ENCODE data around the gene SLC22A23.

SLC22A23 gene

DNA sequence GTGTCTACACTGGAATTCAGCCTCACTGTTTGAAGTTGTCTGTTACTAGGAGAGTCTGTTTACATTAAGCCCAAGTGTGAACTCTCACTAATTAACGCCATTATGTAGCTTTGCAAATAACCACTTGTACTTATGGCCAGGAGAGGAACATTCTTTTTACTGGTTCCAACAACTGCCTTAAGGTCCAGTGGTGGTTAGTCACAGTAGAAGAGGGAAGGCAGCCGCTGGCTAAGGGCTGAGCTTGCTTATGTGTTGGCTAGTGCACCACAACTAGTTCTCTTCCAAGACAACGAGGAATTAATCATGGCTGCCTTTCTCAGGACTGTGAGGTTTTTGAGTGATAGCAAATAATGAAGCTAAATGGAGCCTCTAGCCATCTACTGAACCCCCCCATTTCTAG is 14.9 kb upstream of the SLC22A23 start:
- no peak for DNase-seq

DNA sequence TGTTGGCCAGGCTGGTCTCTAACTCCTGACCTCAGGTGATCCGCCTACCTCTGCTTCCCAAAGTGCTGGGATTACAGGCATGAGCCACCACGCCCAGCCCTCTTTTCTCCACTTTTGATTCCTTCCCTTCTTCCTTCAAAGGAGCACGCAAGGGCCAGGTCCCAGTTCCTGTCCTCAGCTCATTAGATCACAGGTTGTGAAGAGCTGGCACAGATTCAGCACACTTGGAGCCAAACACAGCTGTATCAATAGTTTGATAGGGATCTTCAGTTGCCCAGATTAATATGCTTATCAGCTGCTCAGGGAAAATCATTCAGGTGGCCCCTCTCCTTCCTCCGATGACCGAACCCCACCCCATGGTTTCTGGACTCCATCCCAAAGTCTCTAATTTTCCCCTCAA is 14.4 kb upstream of the SLC22A23 start:
- DNase-seq = no peak

GRCh38 chr6:3468585-3468984 is 11.7 kb upstream of the SLC22A23 start:
- DNase-seq = no peak

- no peak for DNase-seq
Observed at GRCh38 chr6:3467996-3468395, 11.1 kb upstream of the SLC22A23 start.

DNA sequence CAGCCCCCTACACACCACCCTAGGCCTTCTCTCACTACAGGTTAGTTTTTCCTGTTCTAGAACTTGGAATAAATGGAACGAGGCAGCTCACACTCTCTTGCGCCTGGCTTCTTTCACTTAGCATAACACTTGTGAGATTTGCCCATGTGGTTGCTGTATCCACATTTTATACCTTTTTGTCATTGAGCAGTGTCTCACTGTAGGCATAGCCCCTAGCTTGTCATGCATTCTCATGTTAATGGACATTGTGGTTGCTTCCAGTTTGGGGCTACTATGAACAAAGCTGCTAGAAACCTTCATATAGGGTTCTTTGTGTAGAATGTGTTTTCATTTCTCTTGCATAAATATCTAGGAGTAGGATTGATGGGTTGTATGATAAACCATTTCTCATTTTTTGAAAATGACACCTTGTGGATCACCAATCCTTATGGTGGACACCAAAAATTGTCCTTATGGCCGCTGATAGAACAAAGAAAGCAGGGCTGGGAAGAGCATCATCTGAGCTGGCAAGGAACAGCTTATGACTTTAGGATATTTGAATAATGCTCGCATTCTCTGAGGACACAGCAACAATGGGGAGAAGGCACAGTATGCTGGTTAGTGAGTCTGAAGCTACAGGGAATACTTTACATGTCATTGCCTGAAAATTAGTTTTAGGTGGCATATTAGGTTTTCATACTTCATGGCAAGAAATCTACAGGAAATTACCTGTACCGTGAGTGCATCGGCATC is 9.8 kb upstream of the SLC22A23 start:
- DNase-seq = no peak

GRCh38 chr6:3460253-3460652 is 3.4 kb upstream of the SLC22A23 start:
- DNase-seq = no peak

DNA sequence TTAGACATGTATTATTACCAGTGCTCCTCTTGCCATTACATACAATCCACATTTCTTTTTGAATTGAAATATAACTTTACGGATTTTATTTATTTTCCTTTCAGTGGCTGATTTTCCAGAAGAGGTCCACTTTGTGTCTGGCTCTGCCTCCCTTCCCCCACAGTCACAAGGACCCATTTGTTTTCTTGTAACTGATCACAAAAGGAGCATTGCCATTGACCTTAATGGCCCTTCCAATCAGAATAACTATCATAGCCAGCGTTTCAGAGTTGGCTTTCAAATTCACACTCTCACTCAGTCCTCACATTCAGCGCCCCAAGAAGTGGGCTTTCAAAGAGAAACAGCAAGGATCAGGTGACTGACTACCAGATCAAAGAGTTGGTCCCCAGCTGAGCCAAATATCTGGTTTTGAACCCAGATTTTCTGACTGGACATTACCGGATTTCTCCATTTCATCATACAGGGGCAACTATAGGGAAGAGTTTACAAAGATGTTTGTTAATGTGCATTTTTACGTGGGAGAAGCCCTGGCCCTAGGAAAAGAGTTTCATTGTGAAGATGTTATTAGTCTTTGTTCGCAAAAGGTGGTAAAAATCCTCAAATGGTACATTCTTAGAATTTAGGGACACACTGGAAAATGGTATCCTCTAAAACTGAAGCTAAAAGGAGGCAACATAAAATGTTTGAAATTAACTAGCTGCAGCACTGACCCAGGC is 2.0 kb upstream of the SLC22A23 start:
- DNase-seq = no peak

DNA sequence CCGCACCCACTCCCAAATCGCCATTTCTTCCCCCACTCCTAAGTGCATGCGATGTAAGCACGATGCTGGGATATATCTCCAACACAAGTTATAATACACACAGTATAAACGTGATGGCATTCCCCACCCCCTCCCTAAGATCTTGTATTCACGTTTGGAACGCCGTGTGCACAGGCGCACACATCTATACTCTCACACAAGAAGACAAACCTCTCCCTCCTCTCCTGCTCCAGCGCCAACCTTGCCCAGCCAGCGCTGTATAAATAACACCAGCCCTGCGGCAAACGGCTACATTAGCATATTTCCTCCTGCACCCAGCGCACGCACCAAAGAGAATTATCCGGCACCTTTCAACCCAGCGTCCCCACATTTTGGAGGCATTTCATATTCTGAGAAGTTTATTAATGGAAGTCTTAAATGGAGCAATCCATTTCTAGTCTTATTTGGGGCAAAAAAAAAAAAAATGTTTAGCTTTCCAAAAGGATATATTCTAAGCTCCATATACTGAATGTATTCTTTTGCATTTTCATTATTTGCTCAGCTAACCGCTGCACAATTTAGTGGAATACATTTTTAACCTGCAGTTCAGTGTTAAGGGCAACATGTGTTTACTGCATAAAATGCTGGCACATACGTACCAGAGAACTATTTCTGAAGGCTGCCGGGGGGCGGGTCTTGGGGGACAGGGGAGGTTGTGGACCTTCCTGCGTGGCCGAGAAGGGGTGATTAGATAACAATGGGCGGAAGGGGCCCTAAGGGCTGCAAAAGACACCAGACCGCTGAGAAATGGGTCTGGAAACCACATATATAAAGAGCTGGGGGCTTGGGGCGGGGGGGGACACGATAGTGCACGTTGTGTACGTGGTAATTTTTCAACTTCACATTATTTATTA is 1.1 kb upstream of the SLC22A23 start:
- DNase-seq = no peak

DNA sequence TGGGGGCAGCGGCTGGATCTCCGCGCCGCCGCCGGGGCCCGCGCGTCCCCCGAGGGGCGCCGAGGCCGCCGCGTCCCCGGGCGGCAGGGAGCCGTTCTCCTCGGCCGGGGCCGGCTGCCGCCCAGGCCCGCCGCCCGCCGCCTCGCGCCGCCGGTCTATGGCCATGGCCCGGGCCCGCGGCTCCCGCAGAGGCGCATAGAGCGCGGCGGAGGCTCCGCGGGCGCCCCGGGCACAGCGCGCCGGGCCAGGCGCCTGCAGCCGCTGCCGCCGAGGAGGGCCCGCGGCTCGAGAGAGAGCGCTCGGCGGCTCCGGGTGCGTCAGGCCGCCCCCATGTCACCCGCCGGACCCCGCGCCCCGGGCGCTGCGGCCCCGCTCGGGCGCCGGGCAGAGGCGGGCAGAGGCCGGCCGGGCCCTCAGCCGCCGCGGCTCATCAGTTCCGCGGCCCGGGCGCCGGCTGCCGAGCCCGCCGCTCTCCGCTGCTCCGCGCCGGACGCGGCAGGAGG is 404 bp downstream of the SLC22A23 start:
- no peak for DNase-seq

- no peak for DNase-seq
Observed at GRCh38 chr6:3455569-3456394, 1.1 kb downstream of the SLC22A23 start.

- DNase-seq = peak; percentile 29 to 52
Observed at GRCh38 chr6:3455147-3455568, 1.7 kb downstream of the SLC22A23 start.

- DNase-seq = no peak
Observed at GRCh38 chr6:3454273-3455010, 2.4 kb downstream of the SLC22A23 start.

DNA sequence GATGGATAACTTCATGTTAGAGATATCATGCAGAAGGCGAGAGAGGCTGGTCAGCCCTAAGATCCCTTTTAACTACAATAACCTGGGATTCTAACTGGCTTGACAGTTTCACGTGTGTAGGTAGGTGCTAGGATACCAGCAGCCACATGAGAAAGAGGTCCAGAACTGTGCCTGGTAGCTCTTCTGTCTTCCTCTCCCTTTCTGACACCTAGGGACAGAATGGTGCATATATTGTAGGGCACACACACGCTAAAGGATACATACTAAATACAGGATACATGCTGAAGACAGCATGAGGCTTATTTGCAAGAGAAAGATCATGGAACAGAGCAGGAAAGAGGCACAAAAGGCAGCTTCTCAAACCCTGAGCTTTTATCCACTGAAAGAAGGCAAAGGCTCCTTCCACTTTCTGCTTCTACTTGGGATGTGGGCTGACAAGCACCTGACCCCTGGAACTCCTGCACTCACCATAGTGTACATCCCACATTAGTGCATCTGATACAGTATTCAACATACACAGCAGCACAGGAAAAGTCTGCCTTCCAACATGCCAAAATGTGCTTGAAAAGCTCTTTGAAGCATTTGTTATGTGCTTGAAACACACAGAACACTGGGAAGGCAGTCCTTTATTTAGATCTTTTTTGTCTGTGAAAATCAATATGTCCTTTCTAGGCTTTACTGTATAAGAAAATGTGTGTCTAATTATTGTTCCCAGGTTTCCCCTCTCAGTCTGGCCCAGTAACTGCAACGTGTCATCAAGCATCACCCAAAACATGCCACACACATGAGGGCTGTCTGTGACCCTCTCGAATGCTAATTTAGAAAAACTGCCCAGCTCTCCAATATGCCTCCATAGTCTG is 3.2 kb downstream of the SLC22A23 start:
- no peak for DNase-seq

DNA sequence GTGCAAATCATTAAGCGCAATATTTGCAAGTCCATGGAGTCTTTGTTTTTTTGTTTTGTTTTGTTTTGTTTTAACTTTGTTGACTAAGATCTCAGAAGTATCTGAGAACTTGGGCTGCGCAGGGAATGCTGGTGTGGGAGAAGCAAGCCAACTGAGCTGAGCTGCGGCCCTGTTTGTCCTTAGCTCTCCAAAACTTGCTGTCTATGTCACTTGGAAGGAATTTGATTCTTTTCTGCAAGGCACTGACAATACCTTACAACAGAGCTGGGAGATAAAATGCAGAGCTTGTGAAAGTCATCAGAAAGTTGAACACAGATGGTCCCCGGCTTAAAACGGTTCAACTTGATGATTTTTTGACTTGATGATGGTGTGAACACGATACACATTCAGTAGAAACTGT is 5.4 kb downstream of the SLC22A23 start:
- DNase-seq = no peak

DNA sequence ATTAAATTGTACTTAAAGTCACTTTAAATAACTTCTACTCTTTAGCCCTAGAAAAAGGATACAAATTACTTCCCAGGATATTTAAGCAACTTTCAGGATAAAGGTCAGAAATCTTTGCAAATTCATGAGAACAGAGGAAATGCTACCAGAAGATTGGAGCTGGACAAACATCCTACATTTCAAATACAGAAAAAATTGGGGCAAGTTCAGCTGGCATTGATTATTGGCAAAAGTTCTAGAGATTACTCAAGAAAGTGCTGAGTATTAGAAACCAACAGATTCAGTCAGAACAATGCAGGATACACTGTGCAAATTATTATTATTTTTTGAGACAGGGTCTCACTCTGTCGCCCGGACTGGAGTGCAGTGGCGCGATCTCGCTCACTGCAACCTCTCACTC is 6.0 kb downstream of the SLC22A23 start:
- no peak for DNase-seq

DNA sequence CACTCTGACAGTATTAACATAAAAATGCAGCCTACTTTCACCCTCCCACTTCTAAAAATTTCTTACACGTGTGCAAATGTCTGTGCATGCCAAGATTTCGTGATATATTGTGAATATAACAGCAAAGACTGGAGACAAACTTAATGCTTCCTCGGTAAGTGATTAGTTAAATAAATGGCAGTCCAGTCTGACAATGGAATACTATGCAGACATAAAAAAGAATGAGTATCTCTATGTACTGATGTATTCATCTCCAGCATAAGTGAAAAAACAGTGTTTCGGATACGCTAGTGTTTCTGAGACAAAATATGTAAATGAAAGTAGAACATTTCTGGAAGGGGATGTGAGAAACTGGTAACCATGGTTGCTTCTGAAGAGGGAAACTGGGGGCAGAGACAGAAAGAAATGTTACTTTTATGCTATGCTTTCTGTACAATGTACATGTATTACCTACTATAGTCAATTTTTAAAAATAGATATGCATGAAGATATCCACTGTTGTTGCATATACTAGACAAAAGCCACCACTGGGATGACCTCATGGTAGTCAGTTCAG is 7.0 kb downstream of the SLC22A23 start:
- no peak for DNase-seq

- DNase-seq = no peak
Observed at GRCh38 chr6:3449321-3449720, 7.5 kb downstream of the SLC22A23 start.

DNA sequence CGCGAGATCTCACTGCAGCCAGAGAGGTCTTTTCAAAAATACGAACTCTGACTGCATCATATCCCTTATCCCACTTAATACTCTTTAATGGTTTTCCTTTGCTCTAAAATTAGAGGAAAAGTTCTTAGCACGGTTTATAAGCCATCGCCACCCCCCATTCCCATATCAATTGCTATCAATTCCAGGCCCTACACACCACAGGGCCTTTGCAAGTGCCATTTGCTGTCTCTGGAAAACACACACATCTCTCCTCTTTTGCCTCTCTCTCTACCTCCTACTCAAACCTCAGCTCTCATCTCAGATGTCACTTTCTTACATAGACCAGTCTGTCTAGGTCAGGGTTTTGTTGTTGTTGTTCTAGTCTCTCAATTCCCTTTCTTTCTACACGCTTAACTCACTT is 9.8 kb downstream of the SLC22A23 start:
- DNase-seq = no peak

DNA sequence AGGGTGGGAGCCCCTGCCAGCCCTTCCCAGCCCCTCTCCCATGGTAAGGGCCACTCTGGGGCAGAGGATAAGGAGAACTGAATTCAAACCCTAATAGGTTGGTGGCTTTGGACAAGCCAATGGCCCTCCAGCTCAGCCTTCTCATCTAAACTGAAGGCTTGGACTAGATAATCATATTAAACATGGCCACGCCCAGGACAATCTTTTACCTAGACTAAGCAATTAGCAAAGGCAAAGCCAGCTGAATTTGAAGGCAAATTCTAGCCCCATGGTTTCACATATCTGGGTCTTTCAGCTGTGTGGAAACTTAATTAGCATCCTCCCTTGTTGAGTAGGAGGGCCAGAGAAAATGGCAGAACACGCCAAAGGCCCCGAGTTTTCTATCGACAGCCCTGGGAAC is 10.7 kb downstream of the SLC22A23 start:
- no peak for DNase-seq
